ENCODE results near the gene ARGFX. TPM values are rescaled to one million over a fixed set of nuclear protein-coding genes. Genes with fewer than 3 reads are reported as not detected.

ARGFX gene
- total and polyA plus RNA-seq, 10 of the 15 experiments (the other 5 are each of a cell fraction or from before 2014, with no cell fraction given): not detected

DNA sequence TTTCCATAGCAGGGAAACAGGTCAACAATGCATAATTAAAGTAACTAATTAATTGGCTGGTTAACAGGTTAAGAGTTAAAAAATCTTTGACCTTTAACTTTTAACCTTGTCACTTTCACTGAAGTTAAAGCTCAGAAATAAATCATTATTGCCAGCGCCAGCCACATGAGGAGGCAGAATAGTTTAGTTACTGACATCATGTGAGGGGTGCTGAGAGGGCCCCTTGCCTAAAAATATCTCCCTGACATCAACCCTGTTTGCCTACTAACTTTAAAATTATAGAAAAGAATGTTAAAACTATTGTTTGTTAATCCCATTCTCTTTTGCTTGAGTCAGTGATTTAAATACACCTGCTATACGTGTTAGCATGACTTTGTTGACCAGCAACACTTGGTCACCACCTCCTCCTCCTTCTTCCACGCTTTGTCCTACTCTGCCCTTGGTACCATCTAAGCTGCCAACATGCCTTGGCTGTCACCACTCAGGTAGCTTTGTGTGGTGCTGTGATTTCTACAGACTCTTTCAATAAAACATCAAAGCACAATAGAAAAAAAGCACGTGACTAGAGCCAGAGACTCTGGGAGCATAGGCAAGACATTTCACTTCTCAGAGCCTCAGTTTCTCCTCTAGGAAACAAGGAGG is 28.1 kb downstream of the ARGFX start (continued):
- TF ChIP-seq GABPA (IDR thresholded peaks at IDR 0.05; ENCODE audit: low read depth): no peak
- no peak for TF ChIP-seq RELA (IDR thresholded peaks at IDR 0.05; ENCODE audit: borderline replicate concordance, partially characterized antibody)
- TF ChIP-seq, protein P1, sequence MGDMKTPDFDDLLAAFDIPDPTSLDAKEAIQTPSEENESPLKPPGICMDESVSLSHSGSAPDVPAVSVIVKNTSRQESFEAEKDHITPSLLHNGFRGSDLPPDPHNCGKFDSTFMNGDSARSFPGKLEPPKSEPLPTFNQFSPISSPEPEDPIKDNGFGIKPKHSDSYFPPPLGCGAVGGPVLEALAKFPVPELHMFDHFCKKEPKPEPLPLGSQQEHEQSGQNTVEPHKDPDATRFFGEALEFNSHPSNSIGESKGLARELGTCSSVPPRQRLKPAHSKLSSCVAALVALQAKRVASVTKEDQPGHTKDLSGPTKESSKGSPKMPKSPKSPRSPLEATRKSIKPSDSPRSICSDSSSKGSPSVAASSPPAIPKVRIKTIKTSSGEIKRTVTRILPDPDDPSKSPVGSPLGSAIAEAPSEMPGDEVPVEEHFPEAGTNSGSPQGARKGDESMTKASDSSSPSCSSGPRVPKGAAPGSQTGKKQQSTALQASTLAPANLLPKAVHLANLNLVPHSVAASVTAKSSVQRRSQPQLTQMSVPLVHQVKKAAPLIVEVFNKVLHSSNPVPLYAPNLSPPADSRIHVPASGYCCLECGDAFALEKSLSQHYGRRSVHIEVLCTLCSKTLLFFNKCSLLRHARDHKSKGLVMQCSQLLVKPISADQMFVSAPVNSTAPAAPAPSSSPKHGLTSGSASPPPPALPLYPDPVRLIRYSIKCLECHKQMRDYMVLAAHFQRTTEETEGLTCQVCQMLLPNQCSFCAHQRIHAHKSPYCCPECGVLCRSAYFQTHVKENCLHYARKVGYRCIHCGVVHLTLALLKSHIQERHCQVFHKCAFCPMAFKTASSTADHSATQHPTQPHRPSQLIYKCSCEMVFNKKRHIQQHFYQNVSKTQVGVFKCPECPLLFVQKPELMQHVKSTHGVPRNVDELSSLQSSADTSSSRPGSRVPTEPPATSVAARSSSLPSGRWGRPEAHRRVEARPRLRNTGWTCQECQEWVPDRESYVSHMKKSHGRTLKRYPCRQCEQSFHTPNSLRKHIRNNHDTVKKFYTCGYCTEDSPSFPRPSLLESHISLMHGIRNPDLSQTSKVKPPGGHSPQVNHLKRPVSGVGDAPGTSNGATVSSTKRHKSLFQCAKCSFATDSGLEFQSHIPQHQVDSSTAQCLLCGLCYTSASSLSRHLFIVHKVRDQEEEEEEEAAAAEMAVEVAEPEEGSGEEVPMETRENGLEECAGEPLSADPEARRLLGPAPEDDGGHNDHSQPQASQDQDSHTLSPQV (IDR thresholded peaks at IDR 0.05): no peak
- TF ChIP-seq ZNF207 (IDR thresholded peaks at IDR 0.05; ENCODE audit: borderline replicate concordance): no peak
- TF ChIP-seq CHD1 (IDR thresholded peaks at IDR 0.05; ENCODE audit: low read depth, low read length): no peak
- TF ChIP-seq RAD21 (IDR thresholded peaks at IDR 0.05; ENCODE audit: insufficient read depth, low read depth, low read length): no peak
- TF ChIP-seq YY1 (IDR thresholded peaks at IDR 0.05; ENCODE audit: low read depth, low read length): no peak
- no peak for TF ChIP-seq RUNX3 (IDR thresholded peaks at IDR 0.05; ENCODE audit: low read length)
- TF ChIP-seq, protein P2, sequence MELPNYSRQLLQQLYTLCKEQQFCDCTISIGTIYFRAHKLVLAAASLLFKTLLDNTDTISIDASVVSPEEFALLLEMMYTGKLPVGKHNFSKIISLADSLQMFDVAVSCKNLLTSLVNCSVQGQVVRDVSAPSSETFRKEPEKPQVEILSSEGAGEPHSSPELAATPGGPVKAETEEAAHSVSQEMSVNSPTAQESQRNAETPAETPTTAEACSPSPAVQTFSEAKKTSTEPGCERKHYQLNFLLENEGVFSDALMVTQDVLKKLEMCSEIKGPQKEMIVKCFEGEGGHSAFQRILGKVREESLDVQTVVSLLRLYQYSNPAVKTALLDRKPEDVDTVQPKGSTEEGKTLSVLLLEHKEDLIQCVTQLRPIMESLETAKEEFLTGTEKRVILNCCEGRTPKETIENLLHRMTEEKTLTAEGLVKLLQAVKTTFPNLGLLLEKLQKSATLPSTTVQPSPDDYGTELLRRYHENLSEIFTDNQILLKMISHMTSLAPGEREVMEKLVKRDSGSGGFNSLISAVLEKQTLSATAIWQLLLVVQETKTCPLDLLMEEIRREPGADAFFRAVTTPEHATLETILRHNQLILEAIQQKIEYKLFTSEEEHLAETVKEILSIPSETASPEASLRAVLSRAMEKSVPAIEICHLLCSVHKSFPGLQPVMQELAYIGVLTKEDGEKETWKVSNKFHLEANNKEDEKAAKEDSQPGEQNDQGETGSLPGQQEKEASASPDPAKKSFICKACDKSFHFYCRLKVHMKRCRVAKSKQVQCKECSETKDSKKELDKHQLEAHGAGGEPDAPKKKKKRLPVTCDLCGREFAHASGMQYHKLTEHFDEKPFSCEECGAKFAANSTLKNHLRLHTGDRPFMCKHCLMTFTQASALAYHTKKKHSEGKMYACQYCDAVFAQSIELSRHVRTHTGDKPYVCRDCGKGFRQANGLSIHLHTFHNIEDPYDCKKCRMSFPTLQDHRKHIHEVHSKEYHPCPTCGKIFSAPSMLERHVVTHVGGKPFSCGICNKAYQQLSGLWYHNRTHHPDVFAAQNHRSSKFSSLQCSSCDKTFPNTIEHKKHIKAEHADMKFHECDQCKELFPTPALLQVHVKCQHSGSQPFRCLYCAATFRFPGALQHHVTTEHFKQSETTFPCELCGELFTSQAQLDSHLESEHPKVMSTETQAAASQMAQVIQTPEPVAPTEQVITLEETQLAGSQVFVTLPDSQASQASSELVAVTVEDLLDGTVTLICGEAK (IDR thresholded peaks at IDR 0.05; ENCODE audit: borderline replicate concordance): no peak

Measured in GM12878 (cell line).